Hair follicular keratinocyte (primary cell): ENCODE results near the gene CLMP. TPM values are rescaled to one million over a fixed set of nuclear protein-coding genes. Genes with fewer than 3 reads are reported as not detected.

ENCODE experiments used
- total RNA-seq: library from RNA; depleted of rRNA; stranded (reverse); fragments of >200 nt; gene quantifications from 2 replicates; pipeline ENCODE4 v1.2.3, GENCODE V29; 2015

CLMP gene, protein sequence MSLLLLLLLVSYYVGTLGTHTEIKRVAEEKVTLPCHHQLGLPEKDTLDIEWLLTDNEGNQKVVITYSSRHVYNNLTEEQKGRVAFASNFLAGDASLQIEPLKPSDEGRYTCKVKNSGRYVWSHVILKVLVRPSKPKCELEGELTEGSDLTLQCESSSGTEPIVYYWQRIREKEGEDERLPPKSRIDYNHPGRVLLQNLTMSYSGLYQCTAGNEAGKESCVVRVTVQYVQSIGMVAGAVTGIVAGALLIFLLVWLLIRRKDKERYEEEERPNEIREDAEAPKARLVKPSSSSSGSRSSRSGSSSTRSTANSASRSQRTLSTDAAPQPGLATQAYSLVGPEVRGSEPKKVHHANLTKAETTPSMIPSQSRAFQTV
- total RNA-seq = 67.5 and 69.9 TPM in 2 replicates

DNA sequence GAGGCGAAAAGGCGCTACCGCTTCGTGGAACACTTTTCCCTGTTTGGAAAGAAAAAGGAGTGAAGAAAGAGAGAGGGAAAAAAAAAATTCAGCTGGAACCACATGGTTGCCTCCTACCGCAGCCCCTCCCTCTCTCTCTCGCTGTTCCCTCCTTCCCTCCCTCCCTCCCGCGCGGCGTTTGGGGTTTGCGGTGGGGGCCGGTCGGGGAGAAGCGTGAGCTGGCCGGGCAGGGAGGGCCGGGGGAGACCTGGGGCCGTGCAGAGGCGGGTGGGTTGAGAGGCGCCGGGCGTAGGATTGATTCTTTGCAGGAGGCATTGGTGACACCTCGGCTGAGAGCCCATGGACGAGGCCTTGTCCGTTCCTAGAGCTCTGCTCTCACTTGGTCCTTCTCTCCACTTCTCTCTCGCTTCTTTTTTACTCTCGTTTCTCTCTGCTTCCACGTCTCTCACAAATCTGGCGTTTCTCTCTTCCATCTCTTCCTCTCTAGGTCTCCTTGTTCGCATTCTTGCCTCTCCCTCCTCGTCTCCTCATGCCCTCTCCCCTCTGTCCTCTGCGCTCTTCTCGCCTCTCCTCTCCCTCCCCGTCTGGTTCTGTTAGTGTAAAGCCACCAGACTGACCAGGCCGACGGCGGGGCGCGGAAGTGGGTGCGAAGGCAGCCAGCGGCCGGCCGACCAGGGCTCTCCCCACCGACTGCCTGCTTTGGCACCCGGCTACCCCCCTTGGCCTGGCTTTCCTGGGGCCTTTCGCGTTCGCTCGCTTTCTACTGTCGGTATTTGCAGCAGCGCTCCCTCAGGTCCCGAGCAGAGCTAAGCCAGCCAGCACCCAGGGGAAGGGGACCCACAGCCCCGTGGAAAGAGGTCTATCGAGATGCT, at the start of gene CLMP:
CLMP (minus strand) TSS at position 61 of the 872 bp plus-strand sequence. CDS start 308 bp downstream, outside the sequence.

DNA sequence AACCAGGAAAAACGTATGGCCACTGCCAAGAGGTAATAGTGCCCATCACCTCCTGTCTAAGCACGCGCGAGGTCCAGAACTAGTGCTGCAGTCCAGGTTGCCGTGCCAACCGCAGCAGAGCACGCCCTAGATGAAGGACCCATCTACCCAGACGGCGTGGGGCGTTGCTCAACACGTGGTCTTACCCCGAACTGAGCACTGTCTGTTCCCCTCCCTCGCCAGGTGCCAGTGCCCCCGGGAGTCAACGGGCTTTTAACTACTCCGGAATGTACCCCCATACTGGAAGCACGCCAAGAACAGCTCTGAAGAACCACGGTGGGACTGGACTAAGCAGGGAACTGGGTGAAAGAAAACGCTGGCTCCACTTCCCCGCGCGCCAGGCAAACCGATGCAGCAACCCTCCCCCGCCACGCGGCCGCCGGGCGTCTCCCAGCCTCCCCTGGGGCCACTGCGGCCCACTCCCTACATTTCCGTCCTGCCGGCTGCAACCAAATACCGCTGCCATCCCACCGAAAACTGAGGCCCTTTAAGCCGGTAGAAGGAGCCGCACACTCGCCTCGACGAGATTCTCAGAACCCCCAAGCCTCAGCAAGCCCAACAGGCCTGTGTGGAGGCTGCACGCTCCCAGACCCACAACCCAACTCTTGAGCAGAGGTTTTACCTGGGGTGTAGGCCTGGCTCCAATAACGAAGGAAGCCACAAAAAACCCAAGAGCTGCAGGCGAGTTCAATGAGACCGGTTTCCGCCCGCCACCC, 133.5 kb downstream of the CLMP start, which contains the start of gene HSPA8:
HSPA8 (minus strand) TSS at position 734 of the 755 bp plus-strand sequence. CDS start 812 bp downstream, outside the sequence.

Other genes starting within 250 kb of the CLMP start
- gene BSX, start 213.4 kb downstream of the CLMP start, total RNA-seq = not detected in 2 replicates
- gene HSPA8, start 133.1 kb downstream of the CLMP start, total RNA-seq = 955 and 1,764 TPM in 2 replicates
- gene GRAMD1B, start 235.0 kb upstream of the CLMP start, total RNA-seq = 0.04 TPM in 1 of 2 replicates, not detected in the other